ENCODE measurements around the gene AP4S1.

Gene AP4S1

GRCh38 chr14:31142455-31143087 lies 117.1 kb downstream of the AP4S1 start:
- H3K4me3 Mint-ChIP-seq = no peak overlapping the region
- H3K9me3 Mint-ChIP-seq = no peaks in the 10 kb centered on the region
- H3K27me3 Mint-ChIP-seq = no peaks in the 10 kb centered on the region
- H3K4me1 Mint-ChIP-seq (ENCODE audit: low read depth) = no peaks in the 10 kb centered on the region
- H3K36me3 Mint-ChIP-seq (ENCODE audit: low read depth) = peaks cover 46% of the 10 kb centered on the region
- H3K27ac Mint-ChIP-seq = no peak overlapping the region

Data from stimulated activated naive CD8-positive, alpha-beta T cell treated with anti-CD3 and anti-CD28 coated beads, Interleukin-15, Interleukin-2, amounts not matched to agents 100 ng/mL and 50 ng/mL, for 24 hours (primary cell).